Ascending aorta (tissue), 2 donors: ENCODE data around the gene ADORA1. TPM values are rescaled to one million over a fixed set of nuclear protein-coding genes. Genes with fewer than 3 reads are reported as not detected.

Experiments
- DNase-seq, 2 donors: peaks; one replicate each; pipeline ENCODE4 v3.0.0-alpha.2; 2019; ENCODE audit warnings: low spot score in 2 of 2
- H3K27ac ChIP-seq, 2 donors: fragments of 200-600 bp; sonication (generic); one replicate each; pipeline ENCODE4 v1.5.1; 2016 to 2017; ENCODE audit warnings: mild to moderate bottlenecking in 1 of 2
- H3K27me3 ChIP-seq: fragments of 200-600 bp; sonication (generic); one replicate; pipeline ENCODE4 v1.5.1; 2017
- H3K36me3 ChIP-seq, 2 donors: fragments of 200-600 bp; sonication (generic); one replicate each; pipeline ENCODE4 v1.5.1; 2016
- H3K4me1 ChIP-seq, 2 donors: fragments of 200-600 bp; sonication (generic); one replicate each; pipeline ENCODE4 v1.5.1; 2016 to 2017; ENCODE audit warnings: mild to moderate bottlenecking in 1 of 2
- H3K4me3 ChIP-seq, 2 donors: fragments of 200-600 bp; sonication (generic); one replicate each; pipeline ENCODE4 v1.5.1; 2016 to 2017; ENCODE audit warnings: mild to moderate bottlenecking in 1 of 2
- H3K9me3 ChIP-seq, 2 donors: fragments of 200-600 bp; sonication (generic); one replicate each; pipeline ENCODE4 v1.5.1; 2016
- CTCF ChIP-seq, 3 experiments: fragments of 200-600 bp in 2 of 3; fragments of 450-650 bp in 1 of 3; sonication (generic) in 2 of 3; IDR thresholded peaks; one replicate each; pipeline ENCODE4 v1.5.1; 2016 to 2019; ENCODE audit warnings: antibody characterized with exemption in 3 of 3, mild to moderate bottlenecking in 1 of 3, moderate library complexity in 1 of 3
- intact Hi-C: fragments of 100-400 bp; cut with DNase I; formaldehyde crosslinking; loops from one replicate; pipeline ENCODE4 v1.15.1; 2023
- total RNA-seq: library from RNA; depleted of rRNA; stranded (reverse); fragments of >200 nt; gene quantifications from one replicate; pipeline ENCODE4 v1.1.0, GENCODE V29; 2016

The ADORA1 gene
- total RNA-seq, 1 donor from 2014 or later: 2.0 TPM

- no peak for TF ChIP-seq CTCF (IDR thresholded peaks at IDR 0.05)
- H3K4me1 ChIP-seq: no peaks in the 10 kb centered on the region
- peaks cover 0 to 4% of the 10 kb centered on the region in 2 donors for H3K9me3 ChIP-seq
- H3K4me3 ChIP-seq: no peak overlapping the region
- no peak overlapping the region for H3K27ac ChIP-seq
- no peaks in the 10 kb centered on the region for H3K27me3 ChIP-seq
- no peaks in the 10 kb centered on the region for H3K36me3 ChIP-seq
- intact Hi-C loops: no loop called here
- no peak for DNase-seq
Measured at GRCh38 chr1:203101813-203102634, 25.5 kb upstream of the ADORA1 start.

GRCh38 chr1:203103216-203103615 lies 24.3 kb upstream of the ADORA1 start:
- no peak for DNase-seq
- TF ChIP-seq CTCF (IDR thresholded peaks at IDR 0.05): no peak
- H3K36me3 ChIP-seq: no peaks in the 10 kb centered on the region
- intact Hi-C loops: no loop called here
- H3K27me3 ChIP-seq: no peaks in the 10 kb centered on the region
- no peak overlapping the region for H3K27ac ChIP-seq
- H3K4me1 ChIP-seq: no peaks in the 10 kb centered on the region
- H3K9me3 ChIP-seq: peaks cover 0 to 4% of the 10 kb centered on the region in 2 donors
- no peak overlapping the region for H3K4me3 ChIP-seq

GRCh38 chr1:203103829-203104495 lies 23.6 kb upstream of the ADORA1 start:
- intact Hi-C loops: no loop called here
- H3K36me3 ChIP-seq: no peaks in the 10 kb centered on the region

GRCh38 chr1:203104789-203105390 lies 22.6 kb upstream of the ADORA1 start:
- no peak overlapping the region for H3K27ac ChIP-seq
- DNase-seq: no peak
- TF ChIP-seq CTCF (IDR thresholded peaks at IDR 0.05): no peak
- H3K9me3 ChIP-seq: peaks cover 0 to 4% of the 10 kb centered on the region in 2 donors
- H3K4me1 ChIP-seq: no peaks in the 10 kb centered on the region
- no peak overlapping the region for H3K4me3 ChIP-seq
- intact Hi-C loops: no loop called here
- H3K36me3 ChIP-seq: no peaks in the 10 kb centered on the region
- H3K27me3 ChIP-seq: no peaks in the 10 kb centered on the region

More at GRCh38 chr1:203103829-203104495, 23.6 kb upstream of the ADORA1 start:
- TF ChIP-seq CTCF (IDR thresholded peaks at IDR 0.05): no peak
- H3K4me3 ChIP-seq: no peak overlapping the region
- no peaks in the 10 kb centered on the region for H3K4me1 ChIP-seq
- no peak overlapping the region for H3K27ac ChIP-seq
- peaks cover 0 to 4% of the 10 kb centered on the region in 2 donors for H3K9me3 ChIP-seq
- DNase-seq: no peak
- no peaks in the 10 kb centered on the region for H3K27me3 ChIP-seq

- no peaks in the 10 kb centered on the region for H3K36me3 ChIP-seq
- TF ChIP-seq CTCF (IDR thresholded peaks at IDR 0.05): no peak
- no peaks in the 10 kb centered on the region for H3K4me1 ChIP-seq
- no peaks in the 10 kb centered on the region for H3K9me3 ChIP-seq
- no peak overlapping the region for H3K4me3 ChIP-seq
- H3K27ac ChIP-seq: no peak overlapping the region
- DNase-seq: no peak
- H3K27me3 ChIP-seq: no peaks in the 10 kb centered on the region
- intact Hi-C loops: no loop called here
Measured at GRCh38 chr1:203112475-203112874, 15.1 kb upstream of the ADORA1 start.
